Stimulated activated CD8-positive, alpha-beta memory T cell treated with anti-CD3 and anti-CD28 coated beads, Interleukin-7, amount 100 ng/mL, for 1 hour (primary cell): ENCODE data around the gene SNX14.

Experiments used
- DNase-seq, 2 donors: peaks; one replicate each; pipeline ENCODE4 v3.0.0-alpha.2; 2020; ENCODE audit warnings: low read depth in 2 of 2

SNX14 gene

DNA sequence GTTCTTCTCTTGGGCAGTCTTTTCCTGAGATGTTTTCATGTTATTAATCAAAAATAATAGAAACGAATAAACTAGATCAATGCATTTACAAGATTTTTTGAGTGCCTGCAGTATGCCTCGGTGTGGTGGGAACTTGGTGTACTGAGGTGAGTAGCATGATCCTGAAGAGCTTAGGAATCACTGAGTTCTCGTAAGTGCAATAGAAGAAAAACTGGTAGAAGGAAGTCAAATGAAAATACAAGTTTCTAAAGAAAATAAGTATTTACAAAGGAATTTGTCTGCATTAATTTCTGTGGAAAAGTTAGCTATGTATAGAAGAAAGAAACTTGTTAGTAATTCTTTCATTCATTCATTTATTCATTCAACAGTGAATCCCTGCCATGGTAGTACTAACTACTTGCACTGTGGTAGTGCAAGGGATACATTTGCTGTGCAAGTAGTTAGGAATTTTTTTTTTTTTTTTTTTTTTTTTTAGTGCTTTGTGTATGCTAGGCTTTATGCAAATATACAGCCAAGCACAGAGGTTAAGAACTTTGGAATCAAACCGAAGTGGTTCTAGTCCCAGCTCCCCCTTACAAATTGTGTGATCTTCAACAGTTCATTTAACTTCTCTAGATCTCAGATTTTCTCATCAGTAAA, 129.9 kb downstream of the SNX14 start:
- no peak for DNase-seq

DNA sequence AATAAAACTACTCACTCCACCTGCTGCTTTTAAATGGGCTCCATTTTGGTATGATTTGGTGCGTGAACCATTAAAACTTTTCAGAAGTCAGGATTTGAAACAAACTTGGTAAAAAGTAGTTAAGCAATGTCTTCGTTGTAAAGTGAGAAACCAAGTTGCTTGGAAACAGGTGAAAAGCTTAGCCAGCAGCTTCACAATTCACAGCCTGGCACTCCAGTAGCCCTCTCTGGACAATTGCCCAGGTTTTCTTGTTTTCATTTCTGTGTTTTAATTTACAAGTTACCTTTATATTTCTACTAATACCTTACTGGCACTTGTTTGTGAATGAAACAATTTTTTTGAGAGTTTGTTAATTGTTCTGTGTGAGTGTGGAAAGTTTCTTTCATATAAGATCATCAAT, 131.0 kb downstream of the SNX14 start:
- no peak for DNase-seq

DNA sequence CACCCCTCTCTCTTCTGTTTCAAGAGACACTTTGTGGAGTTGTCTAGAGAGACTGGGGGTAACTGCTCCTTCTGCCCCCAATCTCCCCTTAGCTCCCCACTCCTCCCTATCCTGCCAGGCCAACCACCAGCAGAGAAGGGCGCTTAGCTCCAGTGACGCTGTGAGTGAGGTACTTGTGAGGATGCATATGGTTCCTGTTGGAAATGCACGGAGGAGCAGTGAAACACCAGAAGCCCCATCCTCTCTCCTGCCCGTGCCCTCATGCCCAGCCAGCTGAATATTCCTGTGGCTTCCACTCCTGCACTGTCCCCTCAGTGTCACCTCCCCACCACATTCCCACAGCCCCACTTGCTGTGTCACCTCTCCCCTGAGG, 131.9 kb downstream of the SNX14 start:
- DNase-seq, result no peak

DNA sequence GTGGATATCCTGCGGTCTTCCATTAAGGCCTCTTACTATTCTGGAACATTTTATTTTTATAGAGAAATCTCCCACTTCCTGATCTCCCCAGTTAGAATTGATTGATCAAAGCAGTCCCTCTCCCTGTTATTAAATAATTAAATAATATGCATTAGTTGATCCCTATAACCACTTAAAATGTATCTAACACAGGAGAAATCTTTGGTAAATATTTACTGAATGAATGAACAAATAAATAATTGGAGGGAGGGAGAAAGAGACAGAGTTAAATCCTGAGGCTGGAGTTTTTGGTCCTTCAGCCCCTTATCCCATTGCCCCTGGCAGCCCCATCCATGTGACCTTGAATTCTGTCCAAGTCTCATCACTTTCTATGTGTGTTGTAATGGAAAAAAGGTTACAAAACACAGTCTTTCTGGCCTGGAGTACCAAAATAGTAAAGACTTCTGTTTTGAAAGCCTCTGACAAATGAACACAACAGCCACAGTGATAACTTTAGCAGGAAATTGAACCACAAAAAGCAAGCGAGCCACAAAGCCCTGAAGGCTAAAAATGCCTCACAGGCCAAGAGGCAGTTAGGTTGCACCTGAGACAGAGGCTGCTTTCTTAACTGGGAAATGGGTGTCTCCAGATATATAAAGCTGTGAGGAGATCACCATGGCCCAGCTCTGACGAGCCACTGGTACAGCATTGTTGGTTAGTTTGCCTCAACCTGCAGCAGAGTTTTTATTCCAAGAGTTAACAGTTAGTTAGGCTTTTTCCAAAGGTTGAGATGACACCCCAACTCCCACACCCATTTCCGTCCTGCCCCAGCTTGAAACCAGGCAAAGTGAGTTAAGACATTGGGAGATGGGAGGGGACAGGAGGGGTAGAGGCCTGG, 132.5 kb downstream of the SNX14 start:
- no peak for DNase-seq

DNA sequence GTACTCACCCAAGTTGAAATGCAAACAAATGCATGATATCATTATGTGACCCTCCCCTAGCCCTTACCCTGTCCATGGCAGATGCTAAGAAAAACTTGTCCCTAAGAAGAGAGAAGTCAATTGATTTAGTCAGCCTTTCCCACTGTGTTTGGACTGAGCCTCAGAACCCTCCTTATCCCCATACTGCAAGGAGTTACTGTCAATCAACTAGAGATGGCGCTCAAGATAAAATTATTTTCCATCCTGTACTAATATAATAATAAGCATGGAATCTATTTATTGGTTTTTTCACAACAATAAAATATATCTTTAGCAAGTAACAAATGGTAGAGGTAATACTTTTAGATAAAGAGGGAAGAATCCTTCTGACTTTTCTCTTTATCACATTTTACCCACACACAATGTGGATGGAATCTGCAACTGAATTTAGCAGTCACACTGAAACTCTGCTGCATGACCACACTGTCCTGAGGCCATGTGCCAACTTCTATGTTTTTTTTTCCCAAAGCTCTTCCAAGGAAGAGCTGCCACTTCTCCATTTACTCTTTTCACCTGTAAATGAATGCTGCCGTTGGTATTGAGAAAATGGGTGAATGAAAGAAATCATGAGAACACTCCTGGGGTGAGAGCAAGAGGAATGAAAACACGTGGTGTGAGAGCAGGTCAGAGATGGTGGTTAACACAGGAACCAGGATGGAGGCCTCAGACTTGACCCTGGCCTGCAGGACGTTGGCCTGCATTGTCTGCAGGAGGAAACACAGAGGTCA, 133.3 kb downstream of the SNX14 start:
- DNase-seq, result no peak

DNA sequence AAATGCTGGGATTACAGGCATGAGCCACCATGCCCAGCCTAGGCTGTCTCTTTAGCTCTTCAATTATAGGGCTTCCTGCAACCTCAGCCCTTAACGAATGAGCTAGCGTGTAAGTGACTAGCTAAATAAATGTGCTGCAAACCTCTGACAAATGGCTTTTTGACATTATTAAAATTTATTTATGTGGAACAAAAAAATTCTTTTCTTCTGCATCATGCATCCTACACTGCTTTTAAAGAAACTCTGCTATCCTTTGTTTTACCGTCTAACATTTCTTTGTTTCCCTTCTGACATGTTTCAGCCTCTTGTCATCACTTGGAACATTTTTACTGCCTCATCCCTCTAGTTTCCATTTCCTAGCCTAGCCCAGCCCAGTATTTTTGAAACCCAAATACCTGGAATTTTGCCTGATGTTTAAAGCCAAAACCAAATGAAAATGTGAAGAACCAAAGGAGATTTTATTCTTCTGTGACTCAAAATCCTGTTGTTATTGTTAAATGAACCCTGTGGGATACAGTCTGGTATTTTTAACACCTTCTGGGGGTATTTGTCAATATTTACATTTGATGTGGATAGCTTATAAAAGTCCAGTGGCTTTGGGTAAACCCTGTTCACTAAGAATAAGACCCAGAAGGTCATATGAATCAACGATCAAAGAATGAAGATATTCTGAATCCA, 134.3 kb downstream of the SNX14 start:
- no peak for DNase-seq

DNA sequence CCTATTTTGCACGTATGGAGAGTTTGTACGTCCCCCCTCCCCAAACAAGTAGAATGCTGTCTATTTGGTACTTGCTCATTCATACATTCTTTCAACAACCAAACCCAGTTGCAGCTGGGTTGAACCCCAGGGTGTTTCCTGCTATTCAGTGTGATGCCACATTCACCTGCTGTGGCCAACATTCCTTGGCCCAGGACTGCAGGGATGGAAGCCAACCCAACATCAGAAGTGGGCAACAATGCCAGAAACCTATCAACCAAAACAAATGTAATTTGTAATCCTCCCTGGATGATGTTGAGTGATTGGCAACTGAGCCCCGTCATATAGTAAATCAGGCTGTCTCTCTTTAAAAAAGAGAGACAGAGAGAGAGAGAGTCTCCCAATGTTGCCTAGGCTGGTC, 134.9 kb downstream of the SNX14 start:
- no peak for DNase-seq

DNA sequence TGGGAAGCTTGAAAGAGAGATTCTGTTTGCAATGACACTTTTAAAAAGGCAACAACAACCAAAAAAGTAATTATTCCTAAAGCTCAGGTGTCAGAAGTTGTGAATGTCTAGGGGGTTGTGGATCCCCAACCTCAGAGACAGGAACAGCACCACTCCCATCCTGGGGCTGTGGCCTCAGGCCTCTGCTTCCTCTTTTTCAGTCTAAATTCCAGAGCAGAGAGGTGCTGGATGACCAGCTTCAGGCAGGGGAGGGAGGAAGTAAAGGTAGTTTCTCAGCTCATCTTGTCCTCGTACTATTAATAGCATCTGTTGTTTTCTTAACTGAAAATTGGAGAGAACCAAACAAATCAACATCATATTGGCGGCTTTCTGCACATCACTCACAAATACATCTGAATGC, 135.5 kb downstream of the SNX14 start:
- DNase-seq, result no peak

DNA sequence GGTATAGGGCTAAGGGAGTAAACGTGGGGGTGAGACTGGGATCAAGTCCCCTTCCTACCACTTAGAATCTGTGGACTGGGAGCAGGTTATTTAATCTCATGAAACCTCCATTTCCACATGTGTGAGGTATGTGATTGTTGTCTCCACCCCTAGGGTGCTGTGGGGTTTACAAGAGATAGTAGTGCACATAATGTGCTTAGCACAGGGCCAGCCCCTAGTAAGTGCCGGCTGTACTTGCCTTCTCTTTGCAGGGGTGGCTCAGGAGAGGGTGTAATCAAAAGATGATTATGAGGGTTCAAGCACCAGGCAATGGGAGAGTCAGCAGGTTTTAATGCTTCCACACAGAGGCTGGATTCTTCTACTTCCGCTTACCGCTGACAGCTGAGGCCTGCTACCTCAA, 136.9 kb downstream of the SNX14 start:
- DNase-seq, result no peak
